H1 (cell line): ENCODE measurements around the gene TOMT. TPM values are rescaled to one million over a fixed set of nuclear protein-coding genes. Genes with fewer than 3 reads are reported as not detected.

Source experiments
- CTCF ChIA-PET: fragments of 300-600 bp; sonication (Branson Sonifier 250); formaldehyde crosslinking; loops from one replicate; lab custom pipeline; 2021; ENCODE audit not compliant: partially characterized antibody; lab: Charles Lee
- POLR2A ChIA-PET: fragments of 300-600 bp; sonication (Branson Sonifier 250); formaldehyde crosslinking; loops from one replicate; lab custom pipeline; 2021; ENCODE audit warnings: inconsistent platforms; ENCODE audit not compliant: partially characterized antibody; lab: Charles Lee
- DNase-seq, 2 experiments: peaks; one replicate each; pipeline versions ENCODE4 v3.0.0 to v3.0.0-alpha.2; 2010 to 2022; ENCODE audit warnings: low spot score in 2 of 2, low read depth in 1 of 2, mixed read lengths in 1 of 2
- FAIRE-seq: peaks from 2 replicates; lab custom pipeline; 2011; peaks lifted over from hg19 to GRCh38; lab: Jason Lieb, UNC
- H2AFZ ChIP-seq: 2 replicates; pipeline ENCODE4 v1.8.1; 2012; ENCODE audit warnings: low read length, inconsistent platforms
- H2AK5ac ChIP-seq: 2 replicates; pipeline ENCODE4 v1.6.1; 2013; ENCODE audit warnings: low read depth, low read length
- H2BK120ac ChIP-seq: replicated peaks from 2 replicates; pipeline ENCODE3; 2013; ENCODE audit warnings: low read depth, low read length, inconsistent platforms
- H2BK12ac ChIP-seq: 2 replicates; pipeline ENCODE4 v1.6.1; 2013; ENCODE audit warnings: low read depth, low read length
- H2BK15ac ChIP-seq: 2 replicates; pipeline ENCODE4 v1.6.1; 2013; ENCODE audit warnings: low read length
- H2BK20ac ChIP-seq: 2 replicates; pipeline ENCODE4 v1.6.1; 2013; ENCODE audit warnings: low read length
- H2BK5ac ChIP-seq: 2 replicates; pipeline ENCODE4 v1.6.1; 2013; ENCODE audit warnings: low read depth, low read length
- H3K14ac ChIP-seq: 2 replicates; pipeline ENCODE4 v1.6.1; 2013; ENCODE audit warnings: inconsistent platforms; ENCODE audit not compliant: insufficient read length
- H3K18ac ChIP-seq: 2 replicates; pipeline ENCODE4 v1.6.1; 2013; ENCODE audit warnings: low read length; ENCODE audit errors: extremely low read depth
- H3K23ac ChIP-seq: 2 replicates; pipeline ENCODE4 v1.6.1; 2013; ENCODE audit warnings: inconsistent platforms; ENCODE audit not compliant: insufficient read length
- H3K23me2 ChIP-seq: 2 replicates; pipeline ENCODE4 v1.6.1; 2013; ENCODE audit warnings: low read depth, low read length
- H3K27ac ChIP-seq: 2 replicates; pipeline ENCODE4 v1.6.1; 2011; ENCODE audit warnings: low read depth, low read length, inconsistent platforms
- H3K27me3 ChIP-seq, 4 experiments: replicated peaks in 1 of 4; 1 replicate in 1 of 4; 2 replicates in 3 of 4; pipeline versions ENCODE4 v1.6.1 to v1.8.1; 2011 to 2013; ENCODE audit warnings: low read length in 3 of 4, mild to moderate bottlenecking in 3 of 4, inconsistent platforms in 2 of 4, mixed read lengths in 2 of 4, moderate library complexity in 1 of 4; ENCODE audit not compliant: control insufficient read depth in 3 of 4, insufficient read depth in 3 of 4; ENCODE audit errors: extremely low read depth in 1 of 4
- H3K36me3 ChIP-seq, 4 experiments: 2 replicates each; pipeline versions ENCODE4 v1.6.1 to v1.8.1; 2011 to 2013; ENCODE audit warnings: mild to moderate bottlenecking in 4 of 4, low read length in 3 of 4, moderate library complexity in 2 of 4, control low read depth in 1 of 4, inconsistent platforms in 1 of 4; ENCODE audit not compliant: insufficient read depth in 4 of 4, control insufficient read depth in 2 of 4
- H3K4ac ChIP-seq: replicated peaks from 2 replicates; pipeline ENCODE3; 2013; ENCODE audit warnings: low read length, low read depth, mixed read lengths, inconsistent platforms; ENCODE audit not compliant: insufficient read length
- H3K4me1 ChIP-seq, 4 experiments: replicated peaks in 1 of 4; 1 replicate in 1 of 4; 2 replicates in 3 of 4; pipeline versions ENCODE4 v1.6.1 to v1.8.1; 2011 to 2013; ENCODE audit warnings: low read length in 3 of 4, inconsistent platforms in 2 of 4, mixed read lengths in 1 of 4; ENCODE audit not compliant: insufficient read depth in 4 of 4, control insufficient read depth in 3 of 4
- H3K4me2 ChIP-seq, 2 experiments: 2 replicates each; pipeline versions ENCODE4 v1.6.1 to v1.8.1; 2011 to 2013; ENCODE audit warnings: low read depth in 2 of 2, low read length in 2 of 2, control low read depth in 1 of 2, inconsistent platforms in 1 of 2, mild to moderate bottlenecking in 1 of 2; ENCODE audit not compliant: insufficient read depth in 1 of 2
- H3K4me3 ChIP-seq, 4 experiments: fragments of 200-600, 300-600 bp in 1 of 4; sonication (generic), shearing (Covaris generic), sonication (Bioruptor Twin) in 1 of 4; 2 replicates each; pipeline versions ENCODE4 v1.5.1 to v1.8.1; 2011 to 2016; ENCODE audit warnings: low read length in 4 of 4, low read depth in 3 of 4, control low read depth in 2 of 4, inconsistent platforms in 2 of 4, mild to moderate bottlenecking in 2 of 4, mixed read lengths in 1 of 4, moderate library complexity in 1 of 4; ENCODE audit not compliant: insufficient read depth in 2 of 4; ENCODE audit errors: extremely low read depth in 1 of 4
- H3K56ac ChIP-seq: replicated peaks from 2 replicates; pipeline ENCODE3; 2013; ENCODE audit warnings: low read depth, mild to moderate bottlenecking, mixed read lengths, low read length, inconsistent platforms; ENCODE audit not compliant: insufficient read length
- H3K79me1 ChIP-seq: 2 replicates; pipeline ENCODE4 v1.6.1; 2013; ENCODE audit warnings: low read depth, low read length, control low read depth
- H3K79me2 ChIP-seq, 2 experiments: 2 replicates each; pipeline versions ENCODE4 v1.6.1 to v1.8.1; 2012 to 2013; ENCODE audit warnings: low read length in 2 of 2, mild to moderate bottlenecking in 2 of 2, inconsistent platforms in 1 of 2; ENCODE audit not compliant: insufficient read depth in 2 of 2, control insufficient read depth in 1 of 2
- H3K9ac ChIP-seq, 4 experiments: replicated peaks in 1 of 4; 1 replicate in 1 of 4; 2 replicates in 3 of 4; pipeline versions ENCODE4 v1.6.1 to v1.8.1; 2011 to 2013; ENCODE audit warnings: low read depth in 3 of 4, low read length in 3 of 4, control low read depth in 2 of 4, mild to moderate bottlenecking in 2 of 4, moderate library complexity in 2 of 4, inconsistent platforms in 1 of 4; ENCODE audit errors: extremely low read depth in 1 of 4
- H3K9me3 ChIP-seq, 2 experiments: 2 replicates each; pipeline versions ENCODE4 v1.6.1 to v1.8.1; 2012 to 2013; ENCODE audit warnings: mild to moderate bottlenecking in 2 of 2, moderate library complexity in 2 of 2, control low read depth in 1 of 2, inconsistent platforms in 1 of 2, low read depth in 1 of 2, low read length in 1 of 2, mixed read lengths in 1 of 2; ENCODE audit not compliant: insufficient read depth in 2 of 2
- H4K20me1 ChIP-seq, 2 experiments: replicated peaks in 1 of 2; 2 replicates each; pipeline versions ENCODE3 to v1.8.1; 2011 to 2013; ENCODE audit warnings: inconsistent platforms in 2 of 2, low read length in 2 of 2, mild to moderate bottlenecking in 1 of 2; ENCODE audit not compliant: insufficient read depth in 2 of 2, control insufficient read depth in 1 of 2
- H4K5ac ChIP-seq: 2 replicates; pipeline ENCODE4 v1.6.1; 2013; ENCODE audit warnings: low read length, low read depth, mixed read lengths, inconsistent platforms; ENCODE audit not compliant: insufficient read length
- H4K8ac ChIP-seq: 2 replicates; pipeline ENCODE4 v1.8.0; 2013; ENCODE audit warnings: mild to moderate bottlenecking, moderate library complexity, low read length, inconsistent platforms; ENCODE audit not compliant: insufficient read depth; ENCODE audit errors: extremely low read depth
- H4K91ac ChIP-seq: replicated peaks from 2 replicates; pipeline ENCODE3; 2013; ENCODE audit warnings: low read length, mixed read lengths, inconsistent platforms; ENCODE audit not compliant: insufficient read length
- BCL11A ChIP-seq, 2 experiments: IDR thresholded peaks; one replicate each; pipeline ENCODE4 v1.6.1; 2011; ENCODE audit warnings: low read depth in 2 of 2, low read length in 2 of 2, mild to moderate bottlenecking in 2 of 2
- CEBPB ChIP-seq: IDR thresholded peaks from 2 replicates; pipeline ENCODE4 v1.6.1; 2012; ENCODE audit warnings: low read depth, low read length
- EZH2 ChIP-seq: fragments of 200-600 bp; sonication (generic); IDR thresholded peaks from 2 replicates; pipeline ENCODE4 v1.7.1; 2012; ENCODE audit warnings: low read depth, mild to moderate bottlenecking, moderate library complexity, low read length, inconsistent platforms; ENCODE audit not compliant: severe bottlenecking
- KDM4A ChIP-seq: IDR thresholded peaks from one replicate; pipeline ENCODE4 v1.7.1; 2012; ENCODE audit warnings: low read depth, mild to moderate bottlenecking, moderate library complexity, low read length, inconsistent platforms; ENCODE audit not compliant: severe bottlenecking
- POU5F1 ChIP-seq: IDR thresholded peaks from 2 replicates; pipeline ENCODE4 v1.6.1; 2011; ENCODE audit warnings: low read depth, mild to moderate bottlenecking, low read length, moderate library complexity
- RAD21 ChIP-seq, 2 experiments: IDR thresholded peaks in 1 of 2; conservative IDR thresholded peaks in 1 of 2; 2 replicates each; pipeline ENCODE4 v1.6.1; 2011; ENCODE audit warnings: low read depth in 2 of 2, low read length in 2 of 2, improper control_type of control experiment in 1 of 2, inconsistent platforms in 1 of 2, mild to moderate bottlenecking in 1 of 2, moderate library complexity in 1 of 2
- RXRA ChIP-seq: IDR thresholded peaks from 2 replicates; pipeline ENCODE4 v1.6.1; 2011; ENCODE audit warnings: low read depth, mild to moderate bottlenecking, low read length, moderate library complexity; ENCODE audit not compliant: insufficient read depth
- SRF ChIP-seq: IDR thresholded peaks from 2 replicates; pipeline ENCODE4 v1.6.1; 2011; ENCODE audit warnings: mild to moderate bottlenecking, low read depth, low read length, moderate library complexity
- WGBS, 2 experiments: shearing (Covaris generic) in 1 of 2; methylation state at CpG; one replicate each; pipeline versions ENCODE4 v1.1.6 to v1.1.7; 2013 to 2015; ENCODE audit warnings: low lambda C conversion rate in 2 of 2, mixed read lengths in 2 of 2, inconsistent platforms in 1 of 2, low coverage in 1 of 2, missing lambda C conversion rate in 1 of 2; ENCODE audit not compliant: insufficient replicate concordance in 2 of 2, insufficient coverage in 1 of 2, insufficient read length in 1 of 2; ENCODE audit errors: extremely low coverage in 1 of 2, missing lambda C conversion rate in 1 of 2; 5-methylcytosine and 5-hydroxymethylcytosine counted together
- polyA plus RNA-seq, 7 experiments: library from polyadenylated mRNA; depleted of rRNA in 3 of 7; stranded (reverse) in 5 of 7; unstranded in 2 of 7; fragments of >200 nt in 5 of 7; fragments of 200-250 nt in 2 of 7; gene quantifications; 1 replicate in 5 of 7; 2 replicates in 1 of 7; 4 replicates in 1 of 7; pipeline versions ENCODE4 v1.2.1 to v1.2.3, GENCODE V29; 2011 to 2013; ENCODE audit warnings: missing spikeins in 2 of 7, mixed read lengths in 2 of 7
- total RNA-seq: library from RNA; stranded (reverse); fragmentation: NEBNext Ultra II Directional; extraction: Animal tissue kit (Norgen Biotek cat#: 25700); gene quantifications from 2 replicates; pipeline ENCODE4 v1.2.1, GENCODE V29; 2021
- TF ChIP-seq, protein P1 (sequence below): IDR thresholded peaks from 2 replicates; pipeline ENCODE4 v1.6.1; 2011; ENCODE audit warnings: low read depth, mild to moderate bottlenecking, low read length; ENCODE audit not compliant: insufficient read depth

Gene TOMT
- total and polyA plus RNA-seq, 2 of the 8 experiments (the other 6 are each of a cell fraction or from before 2014, with no cell fraction given): 0.11 TPM; not detected in 1

GRCh38 chr11:72078477-72078876, 27.2 kb upstream of the TOMT start:
- Histone ChIP-seq H2BK15ac (no peak overlapping the region), H2BK20ac (no peak overlapping the region), H3K18ac (no peak overlapping the region), H2BK5ac (no peak overlapping the region), H3K56ac (peak overlapping the region; percentile 30), H3K79me2 (peaks cover 19 to 63% of the 10 kb centered on the region in 2 experiments), H3K4me1 (peaks cover 0 to 5% (median 0%) of the 10 kb centered on the region in 4 experiments; a peak in 3 of 7 replicates), H3K9ac (no peak overlapping the region), H3K4ac (no peak overlapping the region), H3K36me3 (no peaks in the 10 kb centered on the region; a peak in 2 of 8 replicates), H2BK120ac (no peak overlapping the region), H3K14ac (no peak overlapping the region), H3K4me3 (peak overlapping the region in 1 of 4 experiments; percentile 100; a peak in 3 of 8 replicates), H4K20me1 (peaks cover 4 to 6% of the 10 kb centered on the region in 2 experiments), H4K91ac (no peak overlapping the region), H3K23ac (no peak overlapping the region), H4K5ac (no peak overlapping the region), H4K8ac (no peak overlapping the region), H3K23me2 (peaks cover 4% of the 10 kb centered on the region; the same call in 1 of the 2 replicates), H3K9me3 (no peaks in the 10 kb centered on the region), H3K27ac (no peak overlapping the region), H3K79me1 (peaks cover 8% of the 10 kb centered on the region; the same call in 1 of the 2 replicates), H2AFZ (no peak overlapping the region), H3K4me2 (peak overlapping the region; percentile 79 to 86; a peak in 2 of 4 replicates), H2BK12ac (no peak overlapping the region), H3K27me3 (no peaks in the 10 kb centered on the region), H2AK5ac (no peak overlapping the region)
- DNase-seq (no peak), FAIRE-seq (no peak)
- CTCF ChIA-PET: interaction anchor here (0.6 to 3.0 kb wide), 11 partner anchors 11 to 69 kb away, joined by 3 to 16 read pairs (median 3); no protein-coding TSS in a partner anchor
- POLR2A ChIA-PET: interaction anchor here (0.9 to 2.5 kb wide), 6 partner anchors 8 to 76 kb away, joined by 3 to 10 read pairs (median 6); partner anchors contain the start of gene ANAPC15
- 93% methylated on average over 6 of the region's 6 CpGs; no CpG with 5 or more reads in 1 of the 2 experiments for WGBS, 2 experiments
- TF ChIP-seq EZH2: no peak
- no peak for TF ChIP-seq RXRA
- no peak for TF ChIP-seq CEBPB
- TF ChIP-seq KDM4A: no peak
- TF ChIP-seq, protein P1, sequence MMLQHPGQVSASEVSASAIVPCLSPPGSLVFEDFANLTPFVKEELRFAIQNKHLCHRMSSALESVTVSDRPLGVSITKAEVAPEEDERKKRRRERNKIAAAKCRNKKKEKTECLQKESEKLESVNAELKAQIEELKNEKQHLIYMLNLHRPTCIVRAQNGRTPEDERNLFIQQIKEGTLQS: no peak
- no peak for TF ChIP-seq BCL11A (IDR thresholded peaks at IDR 0.05; ENCODE audit: low read depth in 2 of 2, low read length in 2 of 2)
- no peak for TF ChIP-seq RAD21 (IDR thresholded peaks at IDR 0.05 in 1 of 2, conservative IDR thresholded peaks at IDR 0.05 in 1 of 2; ENCODE audit: low read depth in 2 of 2, low read length in 2 of 2)
- TF ChIP-seq POU5F1: no peak
- TF ChIP-seq SRF: no peak
